GM21619 (cell line): ENCODE results near the gene CREB5.
"Not testable (repeated sequence)": the region's sequence is repeated elsewhere in the genome, so short reads cannot be mapped to it uniquely, and the experiment has no call there.

Source experiments
- ATAC-seq: cut with Tn5 transposase; IDR thresholded peaks from one replicate; pipeline ENCODE4 v1.9.1; 2021; ENCODE audit not compliant: unreplicated experiment

Gene CREB5

GRCh38 chr7:28602282-28602681 lies 190.0 kb downstream of the CREB5 start:
- no peak for ATAC-seq

GRCh38 chr7:28605427-28606085 lies 193.2 kb downstream of the CREB5 start:
- ATAC-seq, result no peak

GRCh38 chr7:28606421-28606820 lies 194.1 kb downstream of the CREB5 start:
- no peak for ATAC-seq

- ATAC-seq, result no peak
Observed at GRCh38 chr7:28607855-28608193, 195.5 kb downstream of the CREB5 start.

GRCh38 chr7:28608237-28608656 lies 195.9 kb downstream of the CREB5 start:
- no peak for ATAC-seq

GRCh38 chr7:28608731-28609130 lies 196.4 kb downstream of the CREB5 start:
- ATAC-seq, result no peak

- no peak for ATAC-seq
Observed at GRCh38 chr7:28609608-28610007, 197.3 kb downstream of the CREB5 start.

- ATAC-seq, result not testable (repeated sequence)
Observed at GRCh38 chr7:28611399-28611897, 199.1 kb downstream of the CREB5 start.

- ATAC-seq, result no peak
Observed at GRCh38 chr7:28613262-28613661, 200.9 kb downstream of the CREB5 start.

GRCh38 chr7:28615091-28615490 lies 202.8 kb downstream of the CREB5 start:
- no peak for ATAC-seq

- ATAC-seq, result no peak
Observed at GRCh38 chr7:28617308-28617880, 205.1 kb downstream of the CREB5 start.

GRCh38 chr7:28618383-28618782 lies 206.1 kb downstream of the CREB5 start:
- ATAC-seq, result no peak

- ATAC-seq, result no peak
Observed at GRCh38 chr7:28619256-28619655, 206.9 kb downstream of the CREB5 start.

- ATAC-seq, result no peak
Observed at GRCh38 chr7:28621369-28621841, 209.1 kb downstream of the CREB5 start.

GRCh38 chr7:28623105-28623730 lies 210.9 kb downstream of the CREB5 start:
- ATAC-seq, result no peak

GRCh38 chr7:28623863-28624262 lies 211.5 kb downstream of the CREB5 start:
- no peak for ATAC-seq

GRCh38 chr7:28625432-28625831 lies 213.1 kb downstream of the CREB5 start:
- no peak for ATAC-seq

GRCh38 chr7:28626221-28626620 lies 213.9 kb downstream of the CREB5 start:
- no peak for ATAC-seq

GRCh38 chr7:28626624-28627262 lies 214.4 kb downstream of the CREB5 start:
- no peak for ATAC-seq

- no peak for ATAC-seq
Observed at GRCh38 chr7:28627263-28627653, 214.9 kb downstream of the CREB5 start.

GRCh38 chr7:28627896-28628295 lies 215.6 kb downstream of the CREB5 start:
- no peak for ATAC-seq
